H4 (cell line): Measurements from ENCODE around the gene RNF214. TPM values are rescaled to one million over a fixed set of nuclear protein-coding genes. Genes with fewer than 3 reads are reported as not detected.

Source experiments
- DNase-seq: peaks from one replicate; pipeline ENCODE4 v3.0.0-alpha.2; 2015; ENCODE audit warnings: low spot score
- total RNA-seq: library from RNA; depleted of rRNA; stranded (reverse); fragments of >200 nt; shearing (Covaris generic); gene quantifications from 2 replicates; pipeline ENCODE4 v1.2.3, GENCODE V29; 2014

RNF214 gene
- total RNA-seq, 1 experiment from 2014 or later: 6.7 TPM

- no peak for DNase-seq
Observed at GRCh38 chr11:117214404-117215110, 17.9 kb upstream of the RNF214 start.

- DNase-seq: no peak
Observed at GRCh38 chr11:117217141-117218084, 15.1 kb upstream of the RNF214 start.

GRCh38 chr11:117218133-117218915 is 14.1 kb upstream of the RNF214 start:
- no peak for DNase-seq

GRCh38 chr11:117219001-117219400 is 13.5 kb upstream of the RNF214 start:
- no peak for DNase-seq

- DNase-seq: no peak
Observed at GRCh38 chr11:117219455-117219854, 13.0 kb upstream of the RNF214 start.

GRCh38 chr11:117219995-117220394 is 12.5 kb upstream of the RNF214 start:
- DNase-seq: no peak

GRCh38 chr11:117220568-117220967 is 11.9 kb upstream of the RNF214 start:
- DNase-seq: no peak

GRCh38 chr11:117220999-117221774 is 11.3 kb upstream of the RNF214 start:
- DNase-seq: no peak

GRCh38 chr11:117221775-117222517 is 10.5 kb upstream of the RNF214 start:
- DNase-seq: peak; percentile 38

DNA sequence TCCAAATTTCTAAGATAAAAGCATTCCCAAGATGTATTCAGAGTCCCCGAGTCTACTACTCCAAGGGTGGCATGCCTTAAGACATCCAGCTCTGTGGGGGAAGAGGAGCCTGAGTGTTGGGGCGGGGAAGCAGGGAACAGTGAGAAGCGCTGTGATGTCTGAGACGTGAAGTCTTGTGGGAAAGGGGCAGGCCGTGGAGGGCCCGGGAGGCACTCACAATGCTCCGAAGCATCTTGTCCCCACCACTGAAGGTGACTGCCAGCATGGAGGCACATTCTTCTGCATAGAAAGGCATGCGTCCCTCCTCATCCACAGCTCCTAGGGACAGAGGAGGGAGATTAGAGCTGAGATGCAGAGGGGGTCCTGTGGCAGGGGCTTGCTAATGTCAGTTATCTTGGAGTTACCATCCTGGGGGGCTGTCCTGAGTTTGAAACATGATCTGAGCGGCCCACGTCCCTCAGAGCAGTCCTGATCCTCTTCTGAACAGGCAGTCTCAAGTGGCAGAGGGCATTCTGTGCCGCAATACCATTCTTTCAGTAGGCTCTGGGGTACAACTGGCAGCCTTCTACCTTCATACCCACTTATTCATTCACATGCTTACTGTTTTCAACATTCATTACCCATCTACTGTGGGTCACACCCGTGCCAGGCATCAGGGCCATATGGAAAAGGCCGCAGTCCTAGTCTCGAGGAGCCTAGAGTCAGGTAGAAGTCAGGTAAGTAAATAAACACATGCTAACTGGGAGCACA is 9.3 kb upstream of the RNF214 start:
- no peak for DNase-seq

GRCh38 chr11:117223741-117224689 is 8.5 kb upstream of the RNF214 start:
- no peak for DNase-seq

- no peak for DNase-seq
Observed at GRCh38 chr11:117225553-117226170, 6.8 kb upstream of the RNF214 start.

DNA sequence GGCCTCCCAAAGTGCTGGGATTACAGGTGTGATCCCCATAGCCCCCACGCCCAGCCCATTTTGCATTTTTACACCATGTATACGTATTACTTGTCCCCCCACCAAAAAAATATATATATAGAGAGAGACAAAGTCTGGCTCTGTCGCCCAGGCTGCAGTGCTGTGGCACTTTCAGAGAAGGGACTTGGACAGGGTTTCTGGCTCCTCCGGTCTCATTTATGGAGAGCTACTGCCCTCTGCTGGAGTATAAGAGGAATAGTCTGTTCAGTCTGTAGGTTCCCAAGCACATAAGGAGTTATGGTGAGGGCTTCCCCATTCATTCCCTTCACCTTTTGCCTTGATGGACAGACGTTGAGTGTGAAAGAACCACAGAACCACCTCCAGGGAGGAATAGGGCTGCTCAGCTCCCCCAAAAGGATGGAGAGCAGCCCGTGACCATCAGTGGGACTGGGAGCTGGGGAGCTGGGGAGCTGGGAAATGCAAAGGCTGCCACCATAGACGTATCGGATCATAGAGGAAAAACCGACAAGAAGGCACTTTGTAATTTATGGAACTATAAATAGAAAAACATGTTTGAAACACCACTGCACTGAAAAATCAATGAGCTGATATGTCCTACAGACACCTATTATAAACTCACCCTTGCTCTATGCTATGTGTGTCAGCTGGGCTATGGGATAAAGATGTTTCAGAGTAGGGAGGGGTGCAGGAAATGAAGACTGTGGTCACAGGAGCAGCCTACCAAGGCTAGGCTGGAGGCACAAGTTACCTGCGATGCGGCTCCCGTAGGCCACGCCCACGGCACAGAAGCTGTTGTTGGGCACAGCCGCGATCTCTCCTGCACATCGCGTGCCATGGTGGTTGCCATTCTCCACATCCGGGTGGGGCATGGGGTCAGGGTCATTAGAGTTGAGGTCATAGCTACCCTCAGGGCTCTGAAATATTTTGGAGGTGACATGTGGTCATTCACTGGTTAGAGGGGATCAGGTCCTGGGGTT is 5.8 kb upstream of the RNF214 start:
- peak; percentile 63 for DNase-seq

GRCh38 chr11:117228091-117228490 is 4.4 kb upstream of the RNF214 start:
- no peak for DNase-seq

DNA sequence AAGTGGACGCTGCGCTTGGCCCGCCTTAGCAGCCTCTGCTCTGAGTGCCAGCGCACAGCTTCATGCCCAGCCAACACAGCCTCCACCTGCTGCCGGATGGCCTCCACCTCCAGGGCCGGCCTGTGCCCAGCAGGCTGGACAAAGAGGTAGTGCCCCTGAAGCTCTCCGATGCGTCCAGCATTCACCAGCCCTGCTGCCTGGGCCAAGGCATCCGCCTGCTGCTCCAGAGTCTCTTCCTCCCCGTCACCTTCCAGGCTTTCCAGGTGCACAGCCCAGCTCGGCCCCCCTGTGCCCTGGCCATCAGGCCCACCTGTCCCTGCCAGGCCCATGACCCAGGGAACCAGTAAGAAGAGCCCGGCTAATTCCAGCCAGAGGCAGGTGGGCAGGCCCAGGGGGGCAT is 3.1 kb upstream of the RNF214 start:
- no peak for DNase-seq

DNA sequence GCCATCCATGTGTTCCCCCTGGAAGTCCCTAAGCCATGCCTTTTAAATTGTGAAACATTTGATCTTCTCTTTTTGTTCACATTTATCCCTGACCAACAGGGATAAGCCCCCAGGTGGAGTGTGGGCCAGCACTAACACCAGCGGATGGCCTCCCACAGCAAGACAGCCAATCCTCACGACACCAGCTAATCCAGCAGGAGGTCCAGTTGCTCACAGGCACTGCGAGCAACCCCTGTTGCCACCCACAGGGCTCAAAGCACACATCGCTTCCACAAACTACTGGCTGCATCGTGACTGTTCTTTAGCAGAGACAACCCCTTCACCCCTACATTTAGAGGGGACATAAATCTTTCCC is 2.6 kb upstream of the RNF214 start:
- DNase-seq: no peak
